CD4-positive, alpha-beta T cell (primary cell): ENCODE measurements around the gene CBLN1. TPM values are rescaled to one million over a fixed set of nuclear protein-coding genes. Genes with fewer than 3 reads are reported as not detected.
"Not testable (repeated sequence)": the region's sequence is repeated elsewhere in the genome, so short reads cannot be mapped to it uniquely, and the experiment has no call there.

ENCODE experiments used
- ATAC-seq: fragments of 200-7000 bp; cut with Tn5 transposase; one replicate; pipeline ENCODE4 v1.10.0; 2022; ENCODE audit warnings: mild to moderate bottlenecking; ENCODE audit not compliant: poor library complexity
- CTCF ChIA-PET: fragments of 350-600 bp; sonication (Branson Sonifier 250); formaldehyde crosslinking; loops from one replicate; lab custom pipeline; 2021; ENCODE audit warnings: antibody characterized with exemption, inconsistent platforms; lab: Charles Lee
- POLR2A ChIA-PET: fragments of 350-600 bp; sonication (Branson Sonifier 250); formaldehyde crosslinking; loops from one replicate; lab custom pipeline; 2021; ENCODE audit warnings: antibody characterized with exemption, inconsistent platforms; lab: Charles Lee
- DNase-seq, 14 experiments: peaks; one replicate each; pipeline ENCODE4 v3.0.0-alpha.2; 2013 to 2020; ENCODE audit warnings: mixed read lengths in 2 of 14
- H3K27ac ChIP-seq, 2 donors: one replicate each; pipeline versions ENCODE4 v1.5.1 to v1.7.0; 2013; ENCODE audit warnings: low read length in 2 of 2, low read depth in 1 of 2, mild to moderate bottlenecking in 1 of 2
- H3K27me3 ChIP-seq, 2 experiments: 1 replicate in 1 of 2; 2 replicates in 1 of 2; pipeline versions ENCODE4 v1.6.1 to v1.7.0; 2013; ENCODE audit warnings: low read length in 2 of 2, control low read depth in 1 of 2, mild to moderate bottlenecking in 1 of 2, moderate library complexity in 1 of 2; ENCODE audit not compliant: insufficient read depth in 2 of 2, control insufficient read depth in 1 of 2
- H3K36me3 ChIP-seq: one replicate; pipeline ENCODE4 v1.6.1; 2013; ENCODE audit warnings: low read length, control low read depth; ENCODE audit not compliant: insufficient read depth
- H3K4me1 ChIP-seq: one replicate; pipeline ENCODE4 v1.6.1; 2013; ENCODE audit warnings: low read length, control low read depth; ENCODE audit not compliant: insufficient read depth
- H3K4me3 ChIP-seq: one replicate; pipeline ENCODE4 v1.5.1; 2013; ENCODE audit warnings: mild to moderate bottlenecking, low read length, moderate library complexity
- H3K9me3 ChIP-seq, 2 experiments: 1 replicate in 1 of 2; 2 replicates in 1 of 2; pipeline versions ENCODE4 v1.6.1 to v1.7.0; 2013; ENCODE audit warnings: low read length in 2 of 2, mild to moderate bottlenecking in 2 of 2, control low read depth in 1 of 2, moderate library complexity in 1 of 2; ENCODE audit not compliant: control insufficient read depth in 1 of 2, insufficient read depth in 1 of 2
- H3K27ac Mint-ChIP-seq: one replicate; pipeline ENCODE4 v1.8.0; 2020; ENCODE audit warnings: mixed read lengths
- H3K27me3 Mint-ChIP-seq: one replicate; pipeline ENCODE4 v1.8.0; 2021; ENCODE audit warnings: mixed read lengths
- H3K36me3 Mint-ChIP-seq: one replicate; pipeline ENCODE4 v1.8.0; 2021; ENCODE audit warnings: low read depth, mixed read lengths
- H3K4me1 Mint-ChIP-seq: one replicate; pipeline ENCODE4 v1.8.0; 2021; ENCODE audit warnings: low read depth, mixed read lengths
- H3K4me3 Mint-ChIP-seq: one replicate; pipeline ENCODE4 v1.8.0; 2020; ENCODE audit warnings: mild to moderate bottlenecking, mixed read lengths
- H3K9me3 Mint-ChIP-seq: one replicate; pipeline ENCODE4 v1.8.0; 2020; ENCODE audit warnings: mixed read lengths
- intact Hi-C, 2 experiments: fragments of 100-400 bp; cut with DNase I in 1 of 2; cut with micrococcal nuclease in 1 of 2; formaldehyde crosslinking; loops; one replicate each; pipeline versions ENCODE4 v1.15.1 to v1.9.0; 2023 to 2025; cut with DNase I, micrococcal nuclease
- total RNA-seq, 174 experiments: library from RNA in 2 of 174; stranded (reverse) in 2 of 174; gene quantifications; one replicate each; pipeline ENCODE4 v1.2.3 and lab custom pipeline; 2021 to 2026
- TF ChIP-seq, protein P1 (sequence below): fragments of 200-600 bp; IDR thresholded peaks from one replicate; pipeline ENCODE4 v1.8.0; 2022; ENCODE audit warnings: antibody characterized with exemption, mild to moderate bottlenecking

Gene CBLN1
- total RNA-seq, 2 experiments from 2014 or later, result not detected

GRCh38 chr16:49248227-49248626, 33.4 kb downstream of the CBLN1 start:
- Histone ChIP-seq H3K4me3 (no peak overlapping the region), H3K27me3 (no peaks in the 10 kb centered on the region), H3K27ac (no peak overlapping the region), H3K4me1 (no peaks in the 10 kb centered on the region), H3K9me3 (peaks cover 0 to 3% of the 10 kb centered on the region in 2 experiments), H3K36me3 (no peaks in the 10 kb centered on the region)
- CTCF ChIA-PET, result no interaction called here
- H3K27me3 Mint-ChIP-seq, result peaks cover 40% of the 10 kb centered on the region
- intact Hi-C loops, result no loop called here
- POLR2A ChIA-PET, result no interaction called here
- TF ChIP-seq, protein P1, sequence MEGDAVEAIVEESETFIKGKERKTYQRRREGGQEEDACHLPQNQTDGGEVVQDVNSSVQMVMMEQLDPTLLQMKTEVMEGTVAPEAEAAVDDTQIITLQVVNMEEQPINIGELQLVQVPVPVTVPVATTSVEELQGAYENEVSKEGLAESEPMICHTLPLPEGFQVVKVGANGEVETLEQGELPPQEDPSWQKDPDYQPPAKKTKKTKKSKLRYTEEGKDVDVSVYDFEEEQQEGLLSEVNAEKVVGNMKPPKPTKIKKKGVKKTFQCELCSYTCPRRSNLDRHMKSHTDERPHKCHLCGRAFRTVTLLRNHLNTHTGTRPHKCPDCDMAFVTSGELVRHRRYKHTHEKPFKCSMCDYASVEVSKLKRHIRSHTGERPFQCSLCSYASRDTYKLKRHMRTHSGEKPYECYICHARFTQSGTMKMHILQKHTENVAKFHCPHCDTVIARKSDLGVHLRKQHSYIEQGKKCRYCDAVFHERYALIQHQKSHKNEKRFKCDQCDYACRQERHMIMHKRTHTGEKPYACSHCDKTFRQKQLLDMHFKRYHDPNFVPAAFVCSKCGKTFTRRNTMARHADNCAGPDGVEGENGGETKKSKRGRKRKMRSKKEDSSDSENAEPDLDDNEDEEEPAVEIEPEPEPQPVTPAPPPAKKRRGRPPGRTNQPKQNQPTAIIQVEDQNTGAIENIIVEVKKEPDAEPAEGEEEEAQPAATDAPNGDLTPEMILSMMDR, result no peak
- ATAC-seq (no peak), DNase-seq (no peak)
- no peaks in the 10 kb centered on the region for H3K36me3 Mint-ChIP-seq
- no peaks in the 10 kb centered on the region for H3K4me1 Mint-ChIP-seq
- peaks cover 2% of the 10 kb centered on the region for H3K9me3 Mint-ChIP-seq
- H3K27ac Mint-ChIP-seq, result no peak overlapping the region
- H3K4me3 Mint-ChIP-seq, result no peak overlapping the region

DNA sequence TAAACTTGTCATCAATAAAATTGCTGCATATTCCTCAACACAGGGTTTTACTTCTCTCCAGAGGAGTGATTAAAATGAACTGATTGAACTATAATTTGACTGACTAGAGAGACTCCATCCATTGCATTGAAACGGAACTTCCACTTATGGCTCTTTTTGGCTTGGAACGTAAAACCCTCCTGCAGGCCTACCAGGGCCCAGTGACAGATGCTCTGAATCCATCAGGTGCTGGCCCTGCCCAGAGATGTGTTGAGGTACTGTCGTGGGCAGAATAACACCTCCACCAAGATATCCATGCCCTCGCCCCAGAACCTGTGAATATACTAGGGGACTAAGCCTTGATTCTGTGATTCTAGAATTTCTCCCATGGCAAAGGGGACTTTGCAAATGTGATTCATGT, 45.4 kb downstream of the CBLN1 start:
- intact Hi-C loops, result no loop called here
- H3K36me3 Mint-ChIP-seq, result no peaks in the 10 kb centered on the region

DNA sequence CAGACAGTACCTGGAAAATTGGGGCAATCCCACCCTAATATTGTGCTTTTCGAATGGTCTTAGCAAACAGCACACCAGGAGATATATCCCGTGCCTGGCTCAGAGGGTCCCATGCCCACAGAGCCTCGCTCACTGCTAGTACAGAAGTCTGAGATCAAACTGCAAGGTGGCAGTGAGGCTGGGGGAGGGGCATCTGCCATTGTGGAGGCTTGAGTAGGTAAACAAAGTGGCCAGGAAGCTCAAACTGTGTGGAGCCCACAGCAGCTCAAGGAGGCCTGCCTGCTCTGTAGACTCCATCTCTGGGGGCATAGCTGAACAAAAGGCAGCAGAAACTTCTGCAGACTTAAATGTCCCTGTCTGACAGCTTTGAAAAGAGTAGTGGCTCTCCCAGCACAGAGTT, 53.3 kb downstream of the CBLN1 start:
- H3K27ac Mint-ChIP-seq, H3K4me3 ChIP-seq, POLR2A ChIA-PET, H3K36me3 ChIP-seq, ATAC-seq, intact Hi-C loops, H3K9me3 Mint-ChIP-seq, H3K27me3 Mint-ChIP-seq, CTCF ChIA-PET, H3K36me3 Mint-ChIP-seq, H3K27ac ChIP-seq, H3K27me3 ChIP-seq, H3K4me1 ChIP-seq, H3K4me3 Mint-ChIP-seq, DNase-seq, H3K9me3 ChIP-seq, H3K4me1 Mint-ChIP-seq: not testable (repeated sequence)

More for the DNA sequence above, 45.4 kb downstream of the CBLN1 start:
- ChIA-PET CTCF (no interaction called here), POLR2A (no interaction called here)
- Mint-ChIP-seq H3K9me3 (peaks cover 5% of the 10 kb centered on the region), H3K27ac (no peak overlapping the region), H3K4me1 (no peaks in the 10 kb centered on the region), H3K27me3 (no peaks in the 10 kb centered on the region), H3K4me3 (no peak overlapping the region)
- Histone ChIP-seq H3K4me1 (no peaks in the 10 kb centered on the region), H3K27ac (no peak overlapping the region), H3K27me3 (no peaks in the 10 kb centered on the region), H3K36me3 (no peaks in the 10 kb centered on the region), H3K9me3 (no peaks in the 10 kb centered on the region), H3K4me3 (no peak overlapping the region)
- DNase-seq, result no peak
- TF ChIP-seq, protein P1, result no peak
- ATAC-seq, result no peak

Other genes with a start within 250 kb of the CBLN1 start
- not detected for gene C16orf78, start 92.0 kb upstream of the CBLN1 start, total RNA-seq